Neural progenitor cell (in vitro differentiated cells): ENCODE measurements around the gene CEMIP2. TPM values are rescaled to one million over a fixed set of nuclear protein-coding genes. Genes with fewer than 3 reads are reported as not detected.

Experiments
- DNase-seq: peaks from one replicate; pipeline ENCODE4 v3.0.0-alpha.2; 2016; ENCODE audit warnings: low spot score
- H2AFZ ChIP-seq: fragments of 200-600 bp; sonication (generic); replicated peaks from 2 replicates; pipeline ENCODE4 v1.6.1; 2016; ENCODE audit warnings: antibody characterized with exemption
- H3F3A ChIP-seq: fragments of 200-600 bp; sonication (generic); 2 replicates; pipeline ENCODE4 v1.6.1; 2016; ENCODE audit warnings: antibody characterized with exemption, low read depth
- H3K27ac ChIP-seq: fragments of 200-600 bp; sonication (generic); 2 replicates; pipeline ENCODE4 v1.5.1; 2016; ENCODE audit warnings: mild to moderate bottlenecking
- H3K27me3 ChIP-seq: fragments of 200-600 bp; sonication (generic); 2 replicates; pipeline ENCODE4 v1.6.1; 2016; ENCODE audit warnings: mild to moderate bottlenecking, moderate library complexity
- H3K36me3 ChIP-seq: fragments of 200-600 bp; sonication (generic); 2 replicates; pipeline ENCODE4 v1.5.1; 2016
- H3K4me1 ChIP-seq: fragments of 200-600 bp; sonication (generic); 2 replicates; pipeline ENCODE4 v1.6.1; 2016; ENCODE audit warnings: mixed run types
- H3K4me2 ChIP-seq: fragments of 200-600 bp; sonication (generic); 2 replicates; pipeline ENCODE4 v1.6.1; 2016
- H3K4me3 ChIP-seq: fragments of 200-600 bp; sonication (generic); 2 replicates; pipeline ENCODE4 v1.5.1; 2016
- H3K79me2 ChIP-seq: fragments of 200-600 bp; sonication (generic); 2 replicates; pipeline ENCODE4 v1.6.1; 2016; ENCODE audit warnings: low read depth
- H3K9ac ChIP-seq: fragments of 200-600 bp; sonication (generic); 2 replicates; pipeline ENCODE4 v1.6.1; 2016
- H3K9me3 ChIP-seq: fragments of 200-600 bp; sonication (generic); 2 replicates; pipeline ENCODE4 v1.5.1; 2016; ENCODE audit warnings: low read depth
- H4K20me1 ChIP-seq: fragments of 200-600 bp; sonication (generic); 2 replicates; pipeline ENCODE4 v1.6.1; 2016; ENCODE audit warnings: low read depth
- H3K27ac Mint-ChIP-seq: 3 replicates; pipeline ENCODE4 v1.8.0; 2021; ENCODE audit warnings: mixed read lengths
- H3K27me3 Mint-ChIP-seq: 2 replicates; pipeline ENCODE4 v1.8.0; 2022; ENCODE audit warnings: low read depth, mild to moderate bottlenecking, inconsistent platforms, moderate library complexity, mixed read lengths; ENCODE audit not compliant: insufficient read depth
- H3K36me3 Mint-ChIP-seq: 3 replicates; pipeline ENCODE4 v1.8.0; 2021; ENCODE audit warnings: mixed read lengths
- H3K4me1 Mint-ChIP-seq: 3 replicates; pipeline ENCODE4 v1.8.0; 2021; ENCODE audit warnings: mixed read lengths
- H3K4me3 Mint-ChIP-seq: 3 replicates; pipeline ENCODE4 v1.8.0; 2021; ENCODE audit warnings: mild to moderate bottlenecking, moderate library complexity, mixed read lengths
- H3K9me3 Mint-ChIP-seq: 3 replicates; pipeline ENCODE4 v1.8.0; 2020; ENCODE audit warnings: mixed read lengths
- EZH2 ChIP-seq: fragments of 200-600 bp; sonication (generic); IDR thresholded peaks from 2 replicates; pipeline ENCODE4 v1.6.1; 2017; ENCODE audit warnings: antibody characterized with exemption, mild to moderate bottlenecking, moderate library complexity
- EZH2phosphoT487 ChIP-seq: fragments of 200-600 bp; sonication (generic); IDR thresholded peaks from 2 replicates; pipeline ENCODE4 v1.6.1; 2017; ENCODE audit warnings: antibody characterized with exemption
- total RNA-seq: library from RNA; depleted of rRNA; stranded (reverse); fragments of >200 nt; gene quantifications from 2 replicates; pipeline ENCODE4 v1.2.3, GENCODE V29; 2015; ENCODE audit warnings: low replicate concordance
- TF ChIP-seq, protein P1 (sequence below): fragments of 200-600 bp; sonication (generic); IDR thresholded peaks from 2 replicates; pipeline ENCODE4 v1.5.1; 2017; ENCODE audit warnings: antibody characterized with exemption, mild to moderate bottlenecking

CEMIP2 gene
- total RNA-seq, 1 donor from 2014 or later: 218 TPM

- Histone ChIP-seq H3F3A (peaks cover 46% of the 10 kb centered on the region), H4K20me1 (peaks cover 62% of the 10 kb centered on the region), H3K27me3 (peaks cover 14% of the 10 kb centered on the region), H3K4me2 (peak overlapping the region; percentile 96), H3K36me3 (no peaks in the 10 kb centered on the region), H3K4me1 (peaks cover 42% of the 10 kb centered on the region), H3K4me3 (peak overlapping the region; percentile 92), H3K9me3 (no peaks in the 10 kb centered on the region), H2AFZ (no peak overlapping the region), H3K79me2 (peaks cover 70% of the 10 kb centered on the region), H3K9ac (peak overlapping the region; percentile 18), H3K27ac (peak overlapping the region; percentile 98)
- H3K27me3 Mint-ChIP-seq: peaks cover 7% of the 10 kb centered on the region
- no peaks in the 10 kb centered on the region for H3K36me3 Mint-ChIP-seq
- peak overlapping the region; percentile 98 for H3K27ac Mint-ChIP-seq
- peaks cover 51% of the 10 kb centered on the region for H3K4me1 Mint-ChIP-seq
- no peak for DNase-seq
- H3K9me3 Mint-ChIP-seq: no peaks in the 10 kb centered on the region
- TF ChIP-seq EZH2 (no peak), EZH2phosphoT487 (no peak)
- TF ChIP-seq, protein P1, sequence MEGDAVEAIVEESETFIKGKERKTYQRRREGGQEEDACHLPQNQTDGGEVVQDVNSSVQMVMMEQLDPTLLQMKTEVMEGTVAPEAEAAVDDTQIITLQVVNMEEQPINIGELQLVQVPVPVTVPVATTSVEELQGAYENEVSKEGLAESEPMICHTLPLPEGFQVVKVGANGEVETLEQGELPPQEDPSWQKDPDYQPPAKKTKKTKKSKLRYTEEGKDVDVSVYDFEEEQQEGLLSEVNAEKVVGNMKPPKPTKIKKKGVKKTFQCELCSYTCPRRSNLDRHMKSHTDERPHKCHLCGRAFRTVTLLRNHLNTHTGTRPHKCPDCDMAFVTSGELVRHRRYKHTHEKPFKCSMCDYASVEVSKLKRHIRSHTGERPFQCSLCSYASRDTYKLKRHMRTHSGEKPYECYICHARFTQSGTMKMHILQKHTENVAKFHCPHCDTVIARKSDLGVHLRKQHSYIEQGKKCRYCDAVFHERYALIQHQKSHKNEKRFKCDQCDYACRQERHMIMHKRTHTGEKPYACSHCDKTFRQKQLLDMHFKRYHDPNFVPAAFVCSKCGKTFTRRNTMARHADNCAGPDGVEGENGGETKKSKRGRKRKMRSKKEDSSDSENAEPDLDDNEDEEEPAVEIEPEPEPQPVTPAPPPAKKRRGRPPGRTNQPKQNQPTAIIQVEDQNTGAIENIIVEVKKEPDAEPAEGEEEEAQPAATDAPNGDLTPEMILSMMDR: no peak
- H3K4me3 Mint-ChIP-seq: peak overlapping the region; percentile 99
Observed at GRCh38 chr9:71766663-71767062, 1.6 kb downstream of the CEMIP2 start.

DNA sequence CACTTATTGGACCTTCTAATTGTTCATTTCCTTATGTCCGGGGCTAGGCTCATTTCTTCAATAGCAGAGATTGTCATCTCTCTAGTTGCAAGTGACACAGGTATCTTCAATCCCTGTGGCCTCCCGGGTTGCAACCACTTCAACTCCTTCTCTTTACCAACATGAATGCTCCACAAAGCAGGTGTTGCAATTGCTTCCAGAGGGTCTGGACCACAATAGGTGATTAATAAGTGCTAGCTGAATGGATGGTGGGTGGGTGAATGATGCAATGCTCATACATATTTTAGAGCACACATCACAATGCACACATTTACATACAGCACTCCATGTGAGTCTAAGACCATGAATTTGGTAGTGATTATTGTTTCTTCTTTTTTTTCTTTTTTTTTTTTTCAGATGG lies 2.6 kb downstream of the CEMIP2 start:
- H3K27me3 Mint-ChIP-seq: peaks cover 7% of the 10 kb centered on the region
- Histone ChIP-seq H3K79me2 (peaks cover 80% of the 10 kb centered on the region), H2AFZ (no peak overlapping the region), H3K4me2 (peak overlapping the region; percentile 96), H3K9me3 (no peaks in the 10 kb centered on the region), H4K20me1 (peaks cover 72% of the 10 kb centered on the region), H3K27ac (no peak overlapping the region), H3K9ac (no peak overlapping the region), H3K27me3 (peaks cover 11% of the 10 kb centered on the region), H3K4me1 (peaks cover 52% of the 10 kb centered on the region), H3F3A (peaks cover 56% of the 10 kb centered on the region), H3K4me3 (peak overlapping the region; percentile 92), H3K36me3 (no peaks in the 10 kb centered on the region)
- no peaks in the 10 kb centered on the region for H3K9me3 Mint-ChIP-seq
- no peak for DNase-seq
- H3K4me1 Mint-ChIP-seq: peaks cover 60% of the 10 kb centered on the region
- H3K4me3 Mint-ChIP-seq: peak overlapping the region; percentile 99
- H3K27ac Mint-ChIP-seq: peak overlapping the region; percentile 46
- TF ChIP-seq, protein P1: no peak
- no peak for TF ChIP-seq EZH2
- TF ChIP-seq EZH2phosphoT487: no peak
- H3K36me3 Mint-ChIP-seq: no peaks in the 10 kb centered on the region

GRCh38 chr9:71764891-71765290 lies 3.4 kb downstream of the CEMIP2 start:
- no peaks in the 10 kb centered on the region for H3K9me3 ChIP-seq
- Mint-ChIP-seq H3K36me3 (no peaks in the 10 kb centered on the region), H3K4me3 (peak overlapping the region; percentile 99), H3K4me1 (peaks cover 60% of the 10 kb centered on the region), H3K27me3 (peaks cover 6% of the 10 kb centered on the region), H3K9me3 (no peaks in the 10 kb centered on the region), H3K27ac (peak overlapping the region; percentile 93)
- TF ChIP-seq, protein P1: no peak
- TF ChIP-seq EZH2: no peak
- TF ChIP-seq EZH2phosphoT487: no peak
- peak overlapping the region; percentile 14 for H3K9ac ChIP-seq
- H3K79me2 ChIP-seq: peaks cover 88% of the 10 kb centered on the region
- no peak overlapping the region for H2AFZ ChIP-seq
- peak overlapping the region; percentile 92 for H3K4me3 ChIP-seq
- H3K27me3 ChIP-seq: peaks cover 3% of the 10 kb centered on the region
- no peak for DNase-seq
- H3K27ac ChIP-seq: no peak overlapping the region
- H3F3A ChIP-seq: peaks cover 58% of the 10 kb centered on the region
- H3K4me2 ChIP-seq: peak overlapping the region; percentile 96
- H3K36me3 ChIP-seq: no peaks in the 10 kb centered on the region
- H4K20me1 ChIP-seq: peaks cover 80% of the 10 kb centered on the region
- H3K4me1 ChIP-seq: peaks cover 59% of the 10 kb centered on the region
